Gastroesophageal sphincter (tissue), 4 donors: ENCODE data around the gene PCMT1. TPM values are rescaled to one million over a fixed set of nuclear protein-coding genes. Genes with fewer than 3 reads are reported as not detected.

ENCODE experiments used
- ATAC-seq: fragments of 150-250 bp; one replicate; pipeline ENCODE4 v1.9.1; 2016; ENCODE audit warnings: mild to moderate bottlenecking, moderate library complexity
- H3K27ac ChIP-seq, 4 donors: fragments of 200-600 bp; sonication (generic) in 3 of 4; 1 replicate in 3 of 4; 2 replicates in 1 of 4; pipeline ENCODE4 v1.5.1; 2016 to 2019
- H3K27me3 ChIP-seq: fragments of 200-600 bp; sonication (generic); one replicate; pipeline ENCODE4 v1.5.1; 2019
- H3K36me3 ChIP-seq, 2 donors: fragments of 200-600 bp; sonication (generic); one replicate each; pipeline ENCODE4 v1.5.1; 2019; ENCODE audit warnings: control low read depth in 1 of 2
- H3K4me1 ChIP-seq, 3 donors: fragments of 200-600 bp; sonication (generic); 1 replicate in 2 of 3; 2 replicates in 1 of 3; pipeline ENCODE4 v1.5.1; 2016 to 2019; ENCODE audit warnings: control low read depth in 2 of 3
- H3K4me3 ChIP-seq, 2 donors: fragments of 200-600 bp; sonication (generic); one replicate each; pipeline ENCODE4 v1.5.1; 2019; ENCODE audit warnings: mild to moderate bottlenecking in 1 of 2, moderate library complexity in 1 of 2
- H3K9me3 ChIP-seq, 3 donors: fragments of 200-600 bp; sonication (generic); one replicate each; pipeline ENCODE4 v1.5.1; 2017 to 2019; ENCODE audit warnings: control low read depth in 2 of 3
- EP300 ChIP-seq: sonication (generic); formaldehyde crosslinking; IDR thresholded peaks from one replicate; pipeline ENCODE4 v1.6.1; 2017; ENCODE audit warnings: antibody characterized with exemption, mild to moderate bottlenecking
- POLR2A ChIP-seq, 2 donors: fragments of 450-650 bp; IDR thresholded peaks; one replicate each; pipeline ENCODE4 v1.6.1; 2017; ENCODE audit warnings: antibody characterized with exemption in 2 of 2, mild to moderate bottlenecking in 2 of 2, moderate library complexity in 1 of 2
- POLR2AphosphoS5 ChIP-seq: sonication (generic); formaldehyde crosslinking; IDR thresholded peaks from one replicate; pipeline ENCODE4 v1.6.1; 2017; ENCODE audit warnings: antibody characterized with exemption
- WGBS, 2 donors: methylation state at CpG; one replicate each; pipeline ENCODE4 v1.1.5; 2018; ENCODE audit warnings: low coverage in 1 of 2; 5-methylcytosine and 5-hydroxymethylcytosine counted together
- total RNA-seq, 4 donors: library from RNA; depleted of rRNA; stranded (reverse); fragments of >200 nt; gene quantifications; one replicate each; pipeline ENCODE4 v1.1.0, GENCODE V29; 2016
- TF ChIP-seq, protein P1 (sequence below), 4 experiments: fragments of 200-600 bp in 2 of 4; fragments of 450-650 bp in 2 of 4; sonication (generic) in 1 of 4; IDR thresholded peaks; one replicate each; pipeline ENCODE4 v1.5.1; 2017 to 2019; ENCODE audit warnings: antibody characterized with exemption in 4 of 4, mild to moderate bottlenecking in 2 of 4, moderate library complexity in 2 of 4

PCMT1 gene
- total RNA-seq, 4 donors from 2014 or later = 105 to 140 (median 120) TPM

DNA sequence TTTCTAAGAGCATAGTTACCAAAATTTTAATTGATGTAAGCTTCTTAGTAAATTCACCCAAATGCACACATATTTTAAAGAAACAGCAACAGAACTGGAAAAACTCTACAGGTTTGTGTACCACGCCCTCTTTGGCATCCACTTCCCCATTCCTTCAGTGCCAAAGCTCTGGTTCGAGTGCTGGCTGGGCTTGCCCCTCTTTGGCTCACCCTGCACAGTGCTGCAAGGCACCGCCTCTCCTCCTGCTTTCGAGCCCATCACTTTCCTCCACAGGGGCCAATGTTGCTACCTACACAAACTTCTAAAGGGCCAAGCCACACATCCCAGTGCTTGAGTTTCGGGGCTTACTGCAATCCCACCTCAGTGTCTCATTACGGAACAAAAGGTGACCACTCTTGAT lies 105.0 kb downstream of the PCMT1 start:
- no peak for TF ChIP-seq POLR2AphosphoS5
- no peak for TF ChIP-seq EP300
- TF ChIP-seq, protein P1, sequence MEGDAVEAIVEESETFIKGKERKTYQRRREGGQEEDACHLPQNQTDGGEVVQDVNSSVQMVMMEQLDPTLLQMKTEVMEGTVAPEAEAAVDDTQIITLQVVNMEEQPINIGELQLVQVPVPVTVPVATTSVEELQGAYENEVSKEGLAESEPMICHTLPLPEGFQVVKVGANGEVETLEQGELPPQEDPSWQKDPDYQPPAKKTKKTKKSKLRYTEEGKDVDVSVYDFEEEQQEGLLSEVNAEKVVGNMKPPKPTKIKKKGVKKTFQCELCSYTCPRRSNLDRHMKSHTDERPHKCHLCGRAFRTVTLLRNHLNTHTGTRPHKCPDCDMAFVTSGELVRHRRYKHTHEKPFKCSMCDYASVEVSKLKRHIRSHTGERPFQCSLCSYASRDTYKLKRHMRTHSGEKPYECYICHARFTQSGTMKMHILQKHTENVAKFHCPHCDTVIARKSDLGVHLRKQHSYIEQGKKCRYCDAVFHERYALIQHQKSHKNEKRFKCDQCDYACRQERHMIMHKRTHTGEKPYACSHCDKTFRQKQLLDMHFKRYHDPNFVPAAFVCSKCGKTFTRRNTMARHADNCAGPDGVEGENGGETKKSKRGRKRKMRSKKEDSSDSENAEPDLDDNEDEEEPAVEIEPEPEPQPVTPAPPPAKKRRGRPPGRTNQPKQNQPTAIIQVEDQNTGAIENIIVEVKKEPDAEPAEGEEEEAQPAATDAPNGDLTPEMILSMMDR (IDR thresholded peaks at IDR 0.05) = no peak
- TF ChIP-seq POLR2A (IDR thresholded peaks at IDR 0.05) = no peak
- Histone ChIP-seq H3K27me3 (no peaks in the 10 kb centered on the region), H3K9me3 (no peaks in the 10 kb centered on the region), H3K27ac (no peak overlapping the region), H3K36me3 (peaks cover 0 to 27% of the 10 kb centered on the region in 2 donors), H3K4me3 (no peak overlapping the region), H3K4me1 (peaks cover 0 to 11% (median 0%) of the 10 kb centered on the region in 3 donors)
- 60 to 77% methylated on average over 2 to 6 of the region's 6 CpGs for WGBS, 2 donors
- no peak for ATAC-seq

DNA sequence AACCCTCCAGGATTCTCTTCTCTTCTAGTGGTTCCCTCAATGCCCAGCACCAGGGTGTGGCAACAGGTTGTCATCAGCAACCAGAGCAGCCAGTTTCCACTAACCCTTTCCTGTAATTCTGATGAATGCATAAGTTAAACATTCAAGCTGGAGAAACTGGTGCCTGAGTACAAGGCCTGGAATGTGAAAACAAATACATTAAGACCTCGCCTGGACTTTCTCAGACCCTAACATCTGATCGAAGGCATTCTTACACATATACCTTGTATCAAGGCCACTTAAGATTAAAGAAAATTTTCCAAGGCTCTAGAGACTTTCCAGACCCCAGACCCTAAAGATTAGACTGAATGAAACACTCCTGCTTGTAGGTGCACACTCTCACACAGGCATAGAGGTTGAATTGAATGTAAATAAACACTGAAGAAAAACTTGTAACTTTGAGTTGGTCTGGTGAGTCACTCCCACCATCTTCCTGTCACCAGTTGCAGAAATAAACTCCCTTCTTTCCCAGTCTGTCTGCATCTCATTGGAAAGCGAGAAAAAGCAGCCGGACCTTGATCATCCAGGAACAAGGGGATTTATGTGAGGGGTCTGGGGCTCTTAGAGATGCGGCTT lies 105.6 kb downstream of the PCMT1 start:
- ATAC-seq = no peak
- Histone ChIP-seq H3K9me3 (no peaks in the 10 kb centered on the region), H3K4me1 (peaks cover 0 to 11% (median 0%) of the 10 kb centered on the region in 3 donors), H3K27me3 (no peaks in the 10 kb centered on the region), H3K4me3 (no peak overlapping the region), H3K27ac (no peak overlapping the region), H3K36me3 (peaks cover 0 to 27% of the 10 kb centered on the region in 2 donors)
- 72 to 84% methylated on average over 4 to 5 of the region's 5 CpGs for WGBS, 2 donors
- TF ChIP-seq POLR2A (IDR thresholded peaks at IDR 0.05) = no peak
- no peak for TF ChIP-seq EP300
- no peak for TF ChIP-seq POLR2AphosphoS5
- TF ChIP-seq, protein P1 (IDR thresholded peaks at IDR 0.05) = no peak

DNA sequence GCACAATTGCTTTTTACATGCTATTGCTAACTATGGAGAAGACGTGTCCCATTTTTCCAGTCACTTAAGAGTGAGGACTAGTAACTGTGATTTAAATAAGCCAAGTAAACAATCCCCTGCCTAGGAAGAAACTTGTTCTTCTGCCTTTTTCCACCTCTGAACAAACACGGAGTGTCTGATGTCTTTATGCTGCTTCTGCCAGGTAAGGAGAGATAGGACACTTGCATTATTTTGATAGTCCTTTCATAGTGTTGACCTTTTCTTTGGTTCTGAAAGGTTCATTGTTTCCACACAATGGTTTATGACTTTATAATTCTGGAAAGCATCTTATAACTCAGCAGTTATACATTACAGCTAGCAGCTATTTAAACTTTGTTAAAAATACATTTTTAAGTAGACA lies 106.2 kb downstream of the PCMT1 start:
- H3K9me3 ChIP-seq = no peaks in the 10 kb centered on the region
- no peaks in the 10 kb centered on the region for H3K27me3 ChIP-seq
- H3K4me1 ChIP-seq = peaks cover 0 to 16% (median 0%) of the 10 kb centered on the region in 3 donors
- peaks cover 0 to 25% of the 10 kb centered on the region in 2 donors for H3K36me3 ChIP-seq
- TF ChIP-seq POLR2A (IDR thresholded peaks at IDR 0.05) = no peak
- TF ChIP-seq POLR2AphosphoS5 = no peak
- TF ChIP-seq EP300 = no peak
- TF ChIP-seq, protein P1 (IDR thresholded peaks at IDR 0.05) = no peak
- no peak for ATAC-seq
- 42 to 68% methylated on average over 2 of the region's 2 CpGs for WGBS, 2 donors
- no peak overlapping the region for H3K4me3 ChIP-seq
- no peak overlapping the region for H3K27ac ChIP-seq

DNA sequence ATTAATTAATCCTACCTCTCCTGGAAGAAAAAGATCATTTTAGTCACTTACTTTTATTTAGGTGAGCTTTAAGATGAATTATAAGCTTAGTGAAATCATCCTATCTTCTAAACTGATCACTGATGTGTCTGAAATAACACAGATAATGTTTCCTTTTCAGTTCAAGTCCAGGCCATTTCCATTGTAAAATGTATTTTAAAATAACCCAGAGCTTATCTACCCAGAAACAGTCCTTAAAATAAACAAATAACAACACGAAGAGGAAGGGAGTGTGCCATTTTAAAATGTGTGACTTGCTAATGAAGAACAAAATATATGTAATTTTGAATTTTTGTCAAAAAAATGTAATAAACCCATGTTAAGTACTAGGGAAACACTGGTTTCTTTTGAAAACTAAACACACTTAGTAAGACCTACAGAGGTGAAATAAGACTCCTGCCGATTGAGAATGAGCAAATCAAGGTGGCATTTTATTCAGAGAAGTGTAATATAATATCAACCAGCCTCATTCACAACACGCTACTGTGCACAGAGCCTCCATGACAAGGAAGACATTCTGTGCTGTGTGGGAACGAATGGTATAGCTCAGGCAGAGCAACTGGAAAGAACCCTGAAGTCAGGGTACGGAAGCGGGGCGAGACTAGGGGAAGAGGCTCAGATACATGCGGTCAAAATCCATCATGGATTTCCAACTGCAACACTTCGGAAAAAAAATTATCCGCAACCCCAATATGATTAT lies 106.9 kb downstream of the PCMT1 start:
- ATAC-seq = no peak
- 84 to 92% methylated on average over 10 of the region's 10 CpGs for WGBS, 2 donors
- no peaks in the 10 kb centered on the region for H3K9me3 ChIP-seq
- H3K27ac ChIP-seq = no peak overlapping the region
- H3K4me1 ChIP-seq = peaks cover 0 to 23% (median 0%) of the 10 kb centered on the region in 3 donors
- no peak for TF ChIP-seq EP300
- TF ChIP-seq POLR2AphosphoS5 = no peak
- no peak for TF ChIP-seq POLR2A (IDR thresholded peaks at IDR 0.05)
- TF ChIP-seq, protein P1 (IDR thresholded peaks at IDR 0.05) = no peak
- H3K36me3 ChIP-seq = peaks cover 0 to 18% of the 10 kb centered on the region in 2 donors
- no peaks in the 10 kb centered on the region for H3K27me3 ChIP-seq
- no peak overlapping the region for H3K4me3 ChIP-seq

DNA sequence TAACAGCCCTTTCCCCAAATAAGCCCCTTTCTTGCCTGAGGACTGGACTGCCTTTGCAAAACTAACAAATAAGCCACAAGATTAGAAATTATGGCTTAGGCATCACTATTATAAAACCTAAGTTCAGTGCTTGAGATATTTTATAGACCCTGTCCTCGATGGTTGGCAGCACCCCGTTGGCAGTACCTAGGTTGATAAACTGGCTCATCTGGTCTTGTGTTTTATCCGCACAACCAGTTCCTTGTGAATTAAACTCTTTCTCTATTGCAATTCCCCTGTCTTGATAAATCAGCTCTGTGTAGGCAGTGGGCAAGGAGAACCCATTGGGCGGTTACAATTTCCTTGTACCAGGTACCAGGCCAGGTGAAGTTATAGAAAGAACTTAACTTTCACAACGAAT lies 108.0 kb downstream of the PCMT1 start:
- TF ChIP-seq POLR2AphosphoS5 (no peak), POLR2A (IDR thresholded peaks at IDR 0.05) (no peak), EP300 (no peak)
- TF ChIP-seq, protein P1 (IDR thresholded peaks at IDR 0.05) = no peak
- H3K27ac ChIP-seq = no peak overlapping the region
- H3K27me3 ChIP-seq = no peaks in the 10 kb centered on the region
- WGBS, 2 donors = 84 to 90% methylated on average over 3 to 5 of the region's 5 CpGs
- H3K9me3 ChIP-seq = no peaks in the 10 kb centered on the region
- ATAC-seq = no peak
- H3K4me3 ChIP-seq = no peak overlapping the region
- H3K4me1 ChIP-seq = peaks cover 0 to 34% (median under 1%) of the 10 kb centered on the region in 3 donors
- peaks cover 0 to 8% of the 10 kb centered on the region in 2 donors for H3K36me3 ChIP-seq
